Activated naive CD8-positive, alpha-beta T cell treated with anti-CD3 and anti-CD28 coated beads for 36 hours (primary cell): ENCODE data around the gene CTNNA3. TPM values are rescaled to one million over a fixed set of nuclear protein-coding genes. Genes with fewer than 3 reads are reported as not detected.

Experiments
- DNase-seq: peaks from one replicate; pipeline ENCODE4 v3.0.0; 2021
- H3K27ac Mint-ChIP-seq: one replicate; pipeline ENCODE4 v1.8.0; 2022; ENCODE audit warnings: mild to moderate bottlenecking, moderate library complexity, mixed read lengths
- H3K27me3 Mint-ChIP-seq: one replicate; pipeline ENCODE4 v1.8.0; 2022; ENCODE audit warnings: mild to moderate bottlenecking, mixed read lengths
- H3K36me3 Mint-ChIP-seq: one replicate; pipeline ENCODE4 v1.8.0; 2021; ENCODE audit warnings: mild to moderate bottlenecking, mixed read lengths
- H3K4me1 Mint-ChIP-seq: one replicate; pipeline ENCODE4 v1.8.0; 2021; ENCODE audit warnings: mixed read lengths
- H3K4me3 Mint-ChIP-seq: one replicate; pipeline ENCODE4 v1.8.0; 2022; ENCODE audit warnings: mild to moderate bottlenecking, moderate library complexity, mixed read lengths
- H3K9me3 Mint-ChIP-seq: one replicate; pipeline ENCODE4 v1.8.0; 2022; ENCODE audit warnings: mixed read lengths
- total RNA-seq, 2 experiments: library from RNA; stranded (reverse); gene quantifications; one replicate each; pipeline ENCODE4 v1.2.3, GENCODE V29; 2021

The CTNNA3 gene
- total RNA-seq, 2 experiments from 2014 or later = not detected

DNA sequence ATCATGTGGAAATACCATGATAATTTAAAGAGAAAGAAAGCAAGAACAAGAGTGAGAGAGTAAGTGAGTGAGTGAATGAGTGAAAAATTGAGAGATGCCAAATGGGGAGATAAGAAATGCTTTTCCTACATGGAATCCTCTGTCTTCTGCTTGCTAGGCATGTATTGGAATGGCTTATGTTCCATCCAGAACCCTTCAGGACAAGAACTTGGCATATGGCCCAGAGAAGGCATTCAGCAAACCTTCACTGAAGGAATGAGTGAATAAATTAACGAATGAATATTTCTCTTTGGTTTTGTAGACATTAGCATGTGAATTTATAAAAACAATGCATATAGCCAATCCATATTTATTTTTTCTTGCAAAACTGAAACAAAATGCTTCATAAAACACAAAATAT lies 608.0 kb downstream of the CTNNA3 start:
- H3K27me3 Mint-ChIP-seq = no peaks in the 10 kb centered on the region
- no peaks in the 10 kb centered on the region for H3K9me3 Mint-ChIP-seq
- no peak overlapping the region for H3K27ac Mint-ChIP-seq
- H3K36me3 Mint-ChIP-seq = no peaks in the 10 kb centered on the region
- no peaks in the 10 kb centered on the region for H3K4me1 Mint-ChIP-seq
- H3K4me3 Mint-ChIP-seq = no peak overlapping the region
- no peak for DNase-seq

- H3K4me3 Mint-ChIP-seq = no peak overlapping the region
- no peak for DNase-seq
- H3K36me3 Mint-ChIP-seq = no peaks in the 10 kb centered on the region
- no peak overlapping the region for H3K27ac Mint-ChIP-seq
- H3K9me3 Mint-ChIP-seq = no peaks in the 10 kb centered on the region
- no peaks in the 10 kb centered on the region for H3K27me3 Mint-ChIP-seq
- no peaks in the 10 kb centered on the region for H3K4me1 Mint-ChIP-seq
These were observed 608.9 kb downstream of the CTNNA3 start for GRCh38 chr10:67087135-67087425.

- Mint-ChIP-seq H3K9me3 (no peaks in the 10 kb centered on the region), H3K27me3 (no peaks in the 10 kb centered on the region), H3K4me1 (no peaks in the 10 kb centered on the region), H3K4me3 (no peak overlapping the region), H3K36me3 (no peaks in the 10 kb centered on the region), H3K27ac (no peak overlapping the region)
- no peak for DNase-seq
These were observed 609.5 kb downstream of the CTNNA3 start for GRCh38 chr10:67086327-67087134.

DNA sequence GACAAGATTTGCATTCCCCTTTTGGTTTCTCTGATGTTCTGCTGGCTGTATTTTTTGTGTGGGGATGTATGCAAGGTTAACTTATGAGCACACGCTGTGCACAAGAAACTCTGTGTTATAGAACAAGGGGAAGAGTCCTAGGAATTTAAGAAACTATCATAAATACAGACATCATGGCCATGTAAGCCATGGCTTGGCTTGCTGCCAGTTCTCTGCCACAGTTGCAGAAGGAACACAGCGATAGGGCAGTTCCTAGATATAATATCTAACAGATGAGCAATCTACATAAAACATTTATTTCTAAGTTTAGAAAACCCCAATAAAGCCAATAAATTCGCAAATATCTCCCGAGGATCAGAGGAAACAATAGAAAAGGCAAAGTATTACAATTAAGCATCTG lies 616.9 kb downstream of the CTNNA3 start:
- no peak overlapping the region for H3K27ac Mint-ChIP-seq
- H3K4me3 Mint-ChIP-seq = no peak overlapping the region
- no peaks in the 10 kb centered on the region for H3K9me3 Mint-ChIP-seq
- no peaks in the 10 kb centered on the region for H3K36me3 Mint-ChIP-seq
- no peaks in the 10 kb centered on the region for H3K27me3 Mint-ChIP-seq
- DNase-seq = no peak
- no peaks in the 10 kb centered on the region for H3K4me1 Mint-ChIP-seq

DNA sequence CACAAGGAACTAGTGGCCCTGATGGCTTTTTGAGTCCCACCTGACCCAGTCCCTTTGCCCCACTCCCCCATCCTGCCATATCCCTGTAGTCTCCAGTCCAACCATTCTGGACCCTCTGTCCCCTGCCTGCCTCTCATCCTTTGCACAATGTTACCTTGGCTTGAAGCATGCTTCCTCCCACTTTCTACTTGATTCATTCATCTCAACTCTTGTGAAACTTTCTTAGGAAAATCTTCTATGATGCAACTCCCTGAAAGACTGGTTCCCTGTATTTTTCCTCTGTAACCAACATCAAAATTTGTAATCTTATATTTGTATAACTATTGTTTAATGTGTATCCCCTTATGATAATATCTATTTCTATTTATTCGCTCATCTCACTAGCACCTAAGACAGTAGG lies 618.6 kb downstream of the CTNNA3 start:
- H3K4me1 Mint-ChIP-seq = no peaks in the 10 kb centered on the region
- no peak overlapping the region for H3K4me3 Mint-ChIP-seq
- no peaks in the 10 kb centered on the region for H3K9me3 Mint-ChIP-seq
- H3K27ac Mint-ChIP-seq = no peak overlapping the region
- H3K36me3 Mint-ChIP-seq = no peaks in the 10 kb centered on the region
- DNase-seq = no peak
- H3K27me3 Mint-ChIP-seq = no peaks in the 10 kb centered on the region

DNA sequence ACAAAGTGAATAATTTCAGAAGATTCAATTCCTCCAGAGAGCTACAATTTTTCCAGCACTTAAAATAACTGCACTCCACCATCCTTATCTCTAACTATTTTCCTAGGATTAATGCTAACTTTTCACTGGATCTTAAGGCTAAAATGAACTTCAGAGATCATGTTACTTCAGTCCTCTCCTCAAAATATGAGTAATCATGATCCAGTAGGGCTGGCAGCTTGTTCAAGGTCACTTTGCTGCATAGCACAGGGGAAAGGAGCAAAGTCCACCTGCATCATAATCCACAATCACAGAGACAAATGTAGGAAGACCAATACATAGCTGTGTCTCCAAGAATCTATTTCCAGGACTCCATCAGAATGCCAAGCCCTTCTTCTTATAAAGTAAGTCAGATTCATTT lies 619.9 kb downstream of the CTNNA3 start:
- no peaks in the 10 kb centered on the region for H3K27me3 Mint-ChIP-seq
- no peak overlapping the region for H3K27ac Mint-ChIP-seq
- no peak for DNase-seq
- peaks cover 2% of the 10 kb centered on the region for H3K9me3 Mint-ChIP-seq
- H3K4me1 Mint-ChIP-seq = no peaks in the 10 kb centered on the region
- no peaks in the 10 kb centered on the region for H3K36me3 Mint-ChIP-seq
- H3K4me3 Mint-ChIP-seq = no peak overlapping the region

- no peak for DNase-seq
- no peaks in the 10 kb centered on the region for H3K4me1 Mint-ChIP-seq
- no peaks in the 10 kb centered on the region for H3K27me3 Mint-ChIP-seq
- H3K27ac Mint-ChIP-seq = no peak overlapping the region
- no peak overlapping the region for H3K4me3 Mint-ChIP-seq
- H3K9me3 Mint-ChIP-seq = peaks cover 2% of the 10 kb centered on the region
- H3K36me3 Mint-ChIP-seq = no peaks in the 10 kb centered on the region
These were observed 620.5 kb downstream of the CTNNA3 start for GRCh38 chr10:67075491-67075971.

DNA sequence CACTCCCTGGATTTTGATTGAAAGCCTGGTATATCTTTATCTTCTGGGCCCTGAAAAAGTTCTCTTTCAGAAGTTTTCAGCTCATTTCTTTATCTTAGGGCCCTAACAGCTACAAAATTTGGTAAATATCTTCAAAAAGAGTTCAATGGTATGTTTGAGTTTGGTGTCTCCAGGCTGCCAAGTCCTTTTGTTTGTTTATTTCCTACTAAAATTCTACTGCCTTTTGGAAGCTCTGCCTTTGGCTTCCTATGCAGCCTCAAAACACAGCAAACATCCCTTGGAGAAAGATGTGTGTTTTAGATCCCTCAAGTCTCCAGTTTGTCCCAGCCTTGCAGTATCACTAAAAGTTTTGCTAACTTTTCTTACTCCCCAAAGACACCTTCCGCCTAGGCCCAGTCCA lies 623.3 kb downstream of the CTNNA3 start:
- Mint-ChIP-seq H3K27me3 (no peaks in the 10 kb centered on the region), H3K4me1 (no peaks in the 10 kb centered on the region), H3K27ac (no peak overlapping the region), H3K9me3 (peaks cover 2% of the 10 kb centered on the region), H3K36me3 (no peaks in the 10 kb centered on the region), H3K4me3 (no peak overlapping the region)
- no peak for DNase-seq

GRCh38 chr10:67050415-67050814 lies 645.6 kb downstream of the CTNNA3 start:
- no peaks in the 10 kb centered on the region for H3K4me1 Mint-ChIP-seq
- no peak overlapping the region for H3K4me3 Mint-ChIP-seq
- no peak for DNase-seq
- H3K27ac Mint-ChIP-seq = no peak overlapping the region
- H3K36me3 Mint-ChIP-seq = no peaks in the 10 kb centered on the region
- H3K9me3 Mint-ChIP-seq = peaks cover 1% of the 10 kb centered on the region
- no peaks in the 10 kb centered on the region for H3K27me3 Mint-ChIP-seq

DNA sequence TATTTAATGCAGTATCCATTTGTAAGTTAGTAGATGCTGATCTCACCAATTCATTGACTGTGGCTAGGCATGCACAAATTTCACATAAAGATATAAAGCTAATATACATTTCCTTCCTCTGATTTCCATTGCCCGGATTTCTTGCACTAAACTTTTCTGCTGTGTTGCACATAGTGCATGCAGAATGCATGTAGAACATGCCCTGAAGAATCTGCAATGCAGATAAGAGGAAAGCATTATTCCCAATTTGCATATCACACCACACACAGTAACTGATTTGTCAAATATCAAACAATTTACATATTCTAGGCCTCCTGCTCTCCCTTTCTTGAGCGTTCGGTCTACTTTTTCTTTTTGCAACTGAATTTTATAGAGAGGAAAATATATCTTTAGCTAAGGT lies 646.0 kb downstream of the CTNNA3 start:
- H3K4me3 Mint-ChIP-seq = no peak overlapping the region
- H3K27me3 Mint-ChIP-seq = no peaks in the 10 kb centered on the region
- peaks cover 1% of the 10 kb centered on the region for H3K9me3 Mint-ChIP-seq
- H3K36me3 Mint-ChIP-seq = no peaks in the 10 kb centered on the region
- H3K27ac Mint-ChIP-seq = no peak overlapping the region
- H3K4me1 Mint-ChIP-seq = no peaks in the 10 kb centered on the region
- DNase-seq = no peak

DNA sequence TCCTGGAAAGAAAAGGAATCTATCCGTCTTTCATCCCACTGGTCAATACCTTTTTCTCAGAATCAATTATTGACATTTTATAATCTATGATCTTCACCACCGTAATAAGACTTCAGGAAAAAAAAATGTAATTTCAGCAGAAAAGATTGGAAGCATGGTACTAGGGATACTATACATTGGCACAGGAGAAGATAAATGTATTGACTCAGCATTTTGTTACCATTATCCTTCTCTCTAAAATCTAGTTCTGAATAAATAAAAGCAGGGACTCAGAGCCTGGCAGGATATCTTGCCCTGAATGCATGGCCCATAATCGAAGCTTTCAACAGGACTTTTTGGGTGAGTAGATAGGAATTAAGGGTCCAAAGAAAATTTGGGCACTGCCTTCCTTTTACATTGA lies 649.5 kb downstream of the CTNNA3 start:
- H3K27me3 Mint-ChIP-seq = no peaks in the 10 kb centered on the region
- no peak for DNase-seq
- H3K4me1 Mint-ChIP-seq = no peaks in the 10 kb centered on the region
- H3K27ac Mint-ChIP-seq = no peak overlapping the region
- H3K4me3 Mint-ChIP-seq = no peak overlapping the region
- H3K36me3 Mint-ChIP-seq = no peaks in the 10 kb centered on the region
- peaks cover 1% of the 10 kb centered on the region for H3K9me3 Mint-ChIP-seq

GRCh38 chr10:67045404-67045803 lies 650.6 kb downstream of the CTNNA3 start:
- no peak for DNase-seq
- no peak overlapping the region for H3K4me3 Mint-ChIP-seq
- H3K27ac Mint-ChIP-seq = no peak overlapping the region
- no peaks in the 10 kb centered on the region for H3K4me1 Mint-ChIP-seq
- peaks cover 1% of the 10 kb centered on the region for H3K9me3 Mint-ChIP-seq
- H3K27me3 Mint-ChIP-seq = no peaks in the 10 kb centered on the region
- H3K36me3 Mint-ChIP-seq = no peaks in the 10 kb centered on the region

- no peak overlapping the region for H3K4me3 Mint-ChIP-seq
- H3K27ac Mint-ChIP-seq = no peak overlapping the region
- no peaks in the 10 kb centered on the region for H3K27me3 Mint-ChIP-seq
- DNase-seq = no peak
- no peaks in the 10 kb centered on the region for H3K36me3 Mint-ChIP-seq
- H3K9me3 Mint-ChIP-seq = peaks cover 1% of the 10 kb centered on the region
- H3K4me1 Mint-ChIP-seq = no peaks in the 10 kb centered on the region
These were observed 653.0 kb downstream of the CTNNA3 start for GRCh38 chr10:67043041-67043440.

DNA sequence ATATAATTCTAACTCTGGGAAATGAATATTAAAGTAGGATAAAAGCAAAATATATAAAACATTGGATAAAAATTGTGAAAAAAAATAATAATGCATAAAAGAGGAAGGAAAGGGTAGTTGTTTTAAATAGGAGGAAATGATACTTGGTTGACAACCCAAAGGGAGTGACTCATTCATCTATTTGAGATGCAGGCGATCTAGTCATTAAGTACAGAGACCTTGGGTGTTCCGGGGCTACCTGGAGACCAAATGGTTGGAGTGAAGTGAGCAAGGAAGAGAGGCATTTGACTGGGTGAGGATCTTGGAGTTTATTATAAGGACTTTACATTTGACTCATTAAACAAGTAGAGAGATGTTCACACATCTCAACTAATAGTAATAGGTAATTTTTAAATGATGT lies 659.2 kb downstream of the CTNNA3 start:
- no peaks in the 10 kb centered on the region for H3K9me3 Mint-ChIP-seq
- no peak overlapping the region for H3K27ac Mint-ChIP-seq
- H3K36me3 Mint-ChIP-seq = no peaks in the 10 kb centered on the region
- H3K4me1 Mint-ChIP-seq = no peaks in the 10 kb centered on the region
- H3K4me3 Mint-ChIP-seq = no peak overlapping the region
- no peaks in the 10 kb centered on the region for H3K27me3 Mint-ChIP-seq
- no peak for DNase-seq

GRCh38 chr10:67033878-67034277 lies 662.1 kb downstream of the CTNNA3 start:
- H3K4me1 Mint-ChIP-seq = no peaks in the 10 kb centered on the region
- no peak overlapping the region for H3K4me3 Mint-ChIP-seq
- H3K36me3 Mint-ChIP-seq = no peaks in the 10 kb centered on the region
- no peak overlapping the region for H3K27ac Mint-ChIP-seq
- no peaks in the 10 kb centered on the region for H3K9me3 Mint-ChIP-seq
- DNase-seq = no peak
- no peaks in the 10 kb centered on the region for H3K27me3 Mint-ChIP-seq

DNA sequence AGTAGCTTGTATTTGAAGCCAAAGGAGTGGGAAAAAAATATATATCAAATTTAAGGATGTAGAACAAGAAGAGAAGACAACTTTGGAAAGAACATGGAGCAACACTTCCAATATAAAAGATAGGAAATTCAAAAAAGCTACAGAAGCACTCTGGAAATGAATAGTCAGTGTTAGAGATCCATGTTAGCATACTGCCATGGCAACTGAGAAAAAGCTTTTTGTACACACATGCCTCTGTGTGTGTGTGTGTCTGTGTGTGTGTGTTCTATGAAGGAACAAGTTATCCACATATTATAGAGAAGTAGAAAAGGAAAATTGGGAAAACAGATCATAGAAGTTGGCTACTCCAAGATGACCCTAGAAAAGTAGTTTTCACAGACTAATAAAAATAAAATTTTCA lies 673.9 kb downstream of the CTNNA3 start:
- H3K27me3 Mint-ChIP-seq = no peaks in the 10 kb centered on the region
- no peak overlapping the region for H3K27ac Mint-ChIP-seq
- no peaks in the 10 kb centered on the region for H3K4me1 Mint-ChIP-seq
- H3K4me3 Mint-ChIP-seq = no peak overlapping the region
- no peak for DNase-seq
- no peaks in the 10 kb centered on the region for H3K36me3 Mint-ChIP-seq
- no peaks in the 10 kb centered on the region for H3K9me3 Mint-ChIP-seq
